ENCODE measurements around the gene GALNT12.

The GALNT12 gene

GRCh38 chr9:98864281-98865174 is 57.1 kb downstream of the GALNT12 start:
- no peak for DNase-seq

- no peak for DNase-seq
Observed at GRCh38 chr9:98865284-98865875, 57.9 kb downstream of the GALNT12 start.

- no peak for DNase-seq
Observed at GRCh38 chr9:98866435-98867102, 59.1 kb downstream of the GALNT12 start.

- no peak for DNase-seq
Observed at GRCh38 chr9:98867103-98867428, 59.6 kb downstream of the GALNT12 start.

DNA sequence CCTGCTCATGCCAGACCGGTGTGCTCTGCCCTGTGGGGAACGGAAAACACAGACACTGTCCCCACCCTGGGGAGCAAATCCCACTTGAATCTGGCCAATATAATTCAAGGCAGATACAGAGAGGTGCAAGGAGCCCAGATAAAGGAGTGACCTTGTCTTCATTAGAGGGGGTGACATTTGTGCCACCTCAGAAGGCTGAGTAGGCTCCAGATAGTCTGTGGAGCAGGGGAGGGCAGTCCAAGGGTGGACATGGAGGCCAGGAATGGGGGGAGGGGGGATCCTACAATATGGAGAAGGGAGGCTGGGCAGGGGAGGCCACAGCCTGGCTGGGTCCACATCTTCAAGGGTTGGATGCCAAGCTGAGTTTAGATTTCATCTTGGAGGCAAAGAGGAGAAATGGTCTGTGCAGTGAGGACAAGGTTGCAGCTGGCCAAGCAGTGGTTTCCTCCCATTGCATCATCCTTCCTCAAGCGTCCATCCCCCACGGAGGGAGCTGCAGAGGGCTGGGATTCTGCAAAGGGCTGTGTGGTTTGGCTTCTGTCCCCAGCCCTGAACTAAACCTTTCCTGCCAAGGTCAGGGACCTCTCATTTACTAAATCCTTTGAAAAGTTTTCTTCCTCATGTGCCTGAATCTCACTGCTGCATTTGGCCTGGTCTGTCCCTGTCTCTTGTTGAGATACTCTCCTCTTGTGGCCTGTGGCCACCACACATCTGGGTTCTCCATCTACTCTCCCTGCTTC is 60.1 kb downstream of the GALNT12 start:
- DNase-seq = no peak

GRCh38 chr9:98869078-98869745 is 61.7 kb downstream of the GALNT12 start:
- DNase-seq = no peak

DNA sequence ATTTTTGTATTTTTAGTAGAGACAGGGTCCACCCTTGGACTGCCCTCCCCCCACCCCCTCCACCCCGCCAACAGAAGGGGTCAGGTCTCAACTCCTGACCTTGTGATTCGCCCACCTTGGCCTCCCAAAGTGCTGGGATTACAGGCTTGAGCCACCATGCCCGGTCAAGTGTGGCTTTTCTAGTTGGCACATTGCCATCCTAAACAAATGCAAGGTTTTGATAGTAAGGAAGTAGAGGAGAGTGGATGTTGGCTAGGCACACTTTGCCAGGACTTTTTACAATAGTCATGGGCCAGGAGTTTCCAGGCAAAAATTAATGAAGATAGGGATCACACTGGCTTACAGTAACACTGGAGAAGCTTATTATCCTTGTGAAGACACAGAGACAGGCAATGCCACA is 62.4 kb downstream of the GALNT12 start:
- DNase-seq = no peak

DNA sequence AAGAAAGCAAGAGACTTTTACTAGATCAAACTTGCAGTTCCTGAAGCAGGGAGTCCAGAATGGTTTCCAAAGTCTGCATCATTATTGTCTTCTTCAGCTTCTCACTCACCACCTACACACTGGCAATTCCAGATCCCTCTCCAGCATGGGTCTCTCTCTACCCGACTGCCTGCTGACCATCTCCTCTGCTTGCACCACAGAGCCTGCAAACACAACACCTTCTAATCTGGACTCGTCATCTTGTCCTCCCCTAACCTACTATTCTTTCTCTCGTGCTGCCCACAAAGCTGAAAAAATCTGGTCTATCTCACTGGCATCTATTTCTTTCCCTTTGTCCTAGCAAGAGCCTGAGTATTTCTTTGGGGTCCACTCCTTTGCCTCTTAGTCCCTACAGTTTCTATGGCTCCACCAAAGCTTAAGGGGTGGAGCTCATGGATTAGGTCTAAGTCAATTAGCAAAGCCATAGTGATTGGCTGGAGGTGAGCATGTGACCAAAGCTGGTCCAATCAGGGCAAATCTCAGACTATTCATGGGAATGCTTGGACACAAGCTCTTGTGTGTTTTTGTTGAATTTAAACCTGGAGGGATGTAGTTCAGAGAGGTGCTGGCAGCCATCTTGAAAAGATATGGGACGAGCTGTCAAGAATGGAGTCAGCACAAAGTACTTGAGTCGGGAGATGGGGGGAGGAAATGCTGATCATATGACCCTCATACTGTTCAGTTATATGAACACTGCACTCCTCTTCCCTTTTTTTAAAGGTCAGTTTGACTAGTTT is 63.5 kb downstream of the GALNT12 start:
- DNase-seq = no peak

DNA sequence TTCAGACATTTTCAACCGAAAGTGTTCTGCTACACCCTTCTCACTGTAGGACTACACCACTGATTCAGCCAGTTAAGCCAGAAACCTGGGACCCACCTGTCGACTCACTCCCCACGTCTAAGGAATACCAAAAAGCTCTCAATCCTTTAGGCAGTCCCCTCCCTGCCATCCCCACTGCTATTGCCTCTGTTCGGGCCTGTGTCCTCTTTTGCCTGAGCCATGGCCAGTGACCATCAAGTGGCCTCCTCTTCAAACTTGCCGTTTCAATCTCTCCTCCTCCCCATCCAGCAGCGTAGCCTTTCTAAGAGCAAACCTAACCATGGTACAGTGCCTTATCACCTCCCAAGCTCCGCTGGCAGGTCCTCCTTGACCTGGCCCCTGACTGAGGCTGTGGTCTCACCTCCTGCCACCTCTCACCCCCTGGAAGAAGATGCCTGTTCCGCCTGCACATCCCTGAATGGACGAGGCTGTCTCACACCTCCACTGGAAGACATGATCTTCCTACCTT is 64.1 kb downstream of the GALNT12 start:
- DNase-seq = no peak

GRCh38 chr9:98873526-98873925 is 66.1 kb downstream of the GALNT12 start:
- DNase-seq = no peak

GRCh38 chr9:98873951-98874371 is 66.5 kb downstream of the GALNT12 start:
- DNase-seq = no peak

DNA sequence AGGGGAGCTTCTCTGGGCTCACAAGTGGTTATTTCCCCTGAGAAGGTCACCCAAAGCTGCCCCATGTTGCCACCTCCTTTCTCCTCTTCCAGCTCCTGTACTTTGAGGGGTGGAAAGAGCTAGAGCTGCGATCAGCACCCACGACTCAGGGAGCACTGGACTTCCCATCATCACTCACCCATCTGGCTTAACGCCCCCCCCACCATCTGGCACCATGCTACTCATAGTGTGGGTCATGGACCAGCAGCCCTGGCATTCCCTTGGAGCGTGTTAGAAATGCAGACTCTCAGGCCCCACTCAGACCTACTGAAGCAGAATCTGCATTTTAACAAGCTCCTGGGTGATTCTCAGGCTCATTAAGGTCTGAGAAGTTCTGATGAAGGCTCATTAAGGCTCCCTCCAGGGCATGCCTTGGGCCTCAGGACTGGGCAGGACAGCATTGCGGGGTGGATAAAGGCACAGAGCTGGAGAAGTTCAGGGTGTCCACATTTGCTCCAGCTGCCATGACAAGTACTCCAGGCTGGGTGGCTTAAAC is 67.3 kb downstream of the GALNT12 start:
- no peak for DNase-seq

GRCh38 chr9:98875536-98875935 is 68.1 kb downstream of the GALNT12 start:
- DNase-seq = no peak

GRCh38 chr9:98877311-98877710 is 69.8 kb downstream of the GALNT12 start:
- DNase-seq = no peak

GRCh38 chr9:98879094-98879962 is 71.9 kb downstream of the GALNT12 start:
- DNase-seq = no peak

- no peak for DNase-seq
Observed at GRCh38 chr9:98879963-98880310, 72.5 kb downstream of the GALNT12 start.

- no peak for DNase-seq
Observed at GRCh38 chr9:98880311-98881015, 73.0 kb downstream of the GALNT12 start.

DNA sequence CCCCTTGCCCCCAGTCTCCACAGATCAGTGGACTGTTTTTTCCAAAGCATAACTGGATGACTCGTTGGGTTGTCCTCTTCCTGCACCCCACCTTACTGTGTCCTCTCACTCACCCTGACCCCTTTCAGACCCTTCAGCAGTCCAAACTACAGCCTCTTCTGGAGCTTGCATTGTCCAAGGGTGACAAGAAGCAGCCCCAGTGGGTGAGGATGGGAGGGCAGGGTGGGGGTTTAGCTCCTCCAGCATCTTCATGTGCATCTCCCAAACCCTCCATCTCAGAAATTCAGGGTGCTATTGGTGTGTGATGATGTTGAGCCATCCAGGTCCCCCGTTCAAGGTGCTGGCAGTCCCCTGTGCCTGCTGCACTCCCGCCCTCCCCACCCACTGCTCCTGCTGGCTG is 73.9 kb downstream of the GALNT12 start:
- DNase-seq = no peak

GRCh38 chr9:98881836-98882568 is 74.5 kb downstream of the GALNT12 start:
- DNase-seq = no peak
